ENCODE results near the gene BBC3. TPM values are rescaled to one million over a fixed set of nuclear protein-coding genes. Genes with fewer than 3 reads are reported as not detected.

The BBC3 gene
- total RNA-seq, 1 donor from 2014 or later: 12.2 TPM

DNA sequence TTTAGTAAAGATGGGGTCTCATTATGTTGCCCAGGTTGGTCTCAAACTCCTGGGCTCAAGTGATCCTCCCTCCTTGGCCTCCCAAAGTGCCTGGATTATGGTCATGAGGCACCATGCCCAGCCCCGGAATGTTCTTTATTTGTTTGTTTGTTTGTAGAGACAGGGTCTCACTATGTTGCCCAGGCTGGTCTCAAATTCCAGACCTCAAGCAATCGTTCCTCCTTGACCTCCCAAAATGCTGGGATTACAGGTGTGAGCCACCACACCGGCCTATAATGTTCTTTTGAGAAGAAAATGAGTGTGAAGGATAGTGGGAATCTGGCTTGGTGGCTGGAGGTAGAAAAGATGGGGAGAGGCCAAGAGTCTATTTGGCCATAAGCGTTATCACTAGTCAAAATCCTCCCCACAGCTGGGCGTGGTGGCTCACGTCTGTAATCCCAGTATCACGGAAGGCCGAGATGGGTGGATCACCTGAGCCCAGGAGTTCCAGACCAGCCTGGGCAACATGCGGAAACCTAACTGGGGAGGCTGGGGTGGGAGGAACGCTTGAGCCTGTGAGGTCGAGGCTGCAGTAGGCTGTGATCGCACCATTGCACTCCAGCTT is 5.2 kb upstream of the BBC3 start:
- FAIRE-seq (no peak), DNase-seq (ENCODE audit: low spot score in 2 of 2) (no peak)

DNA sequence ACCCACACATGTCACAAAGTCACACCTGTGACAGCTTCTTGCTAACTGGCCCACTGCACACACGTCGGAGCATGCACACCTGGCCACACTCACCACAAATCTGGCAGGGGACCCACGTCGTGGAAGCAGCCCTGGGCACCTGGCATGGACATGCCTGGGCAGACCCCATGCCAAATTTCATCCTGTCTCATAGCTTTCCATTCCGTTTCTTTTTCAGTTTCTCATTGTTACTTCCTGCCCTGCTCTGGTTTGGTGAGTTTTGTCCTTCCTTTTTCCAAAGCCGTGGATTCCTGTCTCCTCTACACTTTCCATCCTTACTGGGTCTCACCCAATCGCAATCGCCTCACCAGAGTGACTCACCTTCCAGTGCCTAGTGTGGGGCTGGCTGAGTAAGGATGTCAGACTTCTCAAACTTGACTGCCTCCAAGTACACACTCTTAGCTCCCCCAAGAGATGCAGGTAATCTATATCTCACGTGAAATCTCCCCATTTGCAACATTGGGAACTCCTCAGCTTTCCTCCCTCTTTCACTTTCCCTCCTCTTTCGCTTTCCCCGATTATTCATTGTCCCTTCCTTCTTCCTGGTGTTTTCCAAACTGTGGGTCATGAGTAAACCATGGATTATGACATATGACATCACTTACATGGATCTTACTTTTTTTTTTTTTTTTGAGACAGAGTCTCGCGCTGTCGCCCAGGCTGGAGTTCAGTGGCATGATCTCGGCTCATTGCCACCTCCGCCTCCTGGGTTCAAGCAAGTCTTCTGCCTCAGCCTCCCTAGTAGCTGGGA is 1.6 kb upstream of the BBC3 start:
- DNase-seq (ENCODE audit: low spot score in 2 of 2) (peak in 1 of 2 donors; percentile 15), FAIRE-seq (no peak)

- peak; percentile 91 for DNase-seq (ENCODE audit: low spot score in 2 of 2)
- FAIRE-seq: no peak
Measured at GRCh38 chr19:47231215-47232054, 436 bp upstream of the BBC3 start.

- FAIRE-seq (no peak), DNase-seq (ENCODE audit: low spot score in 2 of 2) (peak; percentile 63 to 70)
Measured at GRCh38 chr19:47230054-47230920, 712 bp downstream of the BBC3 start.

- no peak for FAIRE-seq
Measured at GRCh38 chr19:47229676-47230053, 1.3 kb downstream of the BBC3 start.

GRCh38 chr19:47228937-47229675 is 1.9 kb downstream of the BBC3 start:
- FAIRE-seq (no peak), DNase-seq (ENCODE audit: low spot score in 2 of 2) (peak in 1 of 2 donors; percentile 31)

More at GRCh38 chr19:47229676-47230053, 1.3 kb downstream of the BBC3 start:
- peak in 1 of 2 donors; percentile 40 for DNase-seq (ENCODE audit: low spot score in 2 of 2)

- FAIRE-seq: no peak
- DNase-seq (ENCODE audit: low spot score in 2 of 2): peak in 1 of 2 donors; percentile 41
Measured at GRCh38 chr19:47228168-47228936, 2.6 kb downstream of the BBC3 start.

DNA sequence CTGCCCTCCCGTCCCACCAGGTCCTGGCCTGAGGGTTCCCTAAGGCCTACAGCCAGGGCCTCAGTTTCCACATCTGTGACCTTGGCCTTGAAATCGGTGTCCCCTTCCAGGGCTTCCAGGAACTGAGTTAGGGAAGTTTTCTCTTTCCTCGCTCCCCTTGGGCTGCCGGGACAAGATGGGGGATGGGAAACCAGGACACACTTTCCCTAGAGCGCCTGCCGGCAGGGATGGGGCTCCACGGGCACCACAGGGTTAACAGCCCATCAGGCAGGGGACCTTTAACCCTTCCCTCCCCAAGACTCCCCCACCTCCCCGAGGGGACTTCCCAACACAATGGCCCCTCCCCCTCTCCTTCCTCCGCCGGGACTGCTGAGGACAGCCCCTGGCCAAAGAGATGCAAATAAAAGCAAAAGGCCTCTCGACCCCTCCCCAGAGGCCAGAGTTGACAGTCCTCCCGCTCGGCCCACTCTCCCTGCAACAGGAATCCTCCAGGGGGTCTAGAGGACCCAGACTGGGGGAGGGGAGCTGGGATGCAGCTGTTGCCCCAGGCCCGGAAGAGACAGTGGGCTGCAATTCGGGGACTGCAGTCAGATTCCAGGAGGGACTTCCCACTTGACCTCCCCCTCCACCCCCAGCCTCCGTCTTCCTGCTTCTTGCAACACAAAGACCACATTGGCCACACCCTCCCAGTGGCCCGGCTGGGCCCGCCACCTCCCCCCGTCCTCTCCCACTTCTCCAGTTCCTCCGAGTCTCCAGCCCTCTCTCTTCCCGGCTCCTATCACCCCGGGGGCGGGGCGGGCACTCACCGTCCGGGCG is 3.4 kb downstream of the BBC3 start:
- DNase-seq (ENCODE audit: low spot score in 2 of 2): peak in 1 of 2 donors; percentile 58
- no peak for FAIRE-seq

- FAIRE-seq (no peak), DNase-seq (ENCODE audit: low spot score in 2 of 2) (peak in 1 of 2 donors; percentile 55)
Measured at GRCh38 chr19:47226426-47227351, 4.3 kb downstream of the BBC3 start.

DNA sequence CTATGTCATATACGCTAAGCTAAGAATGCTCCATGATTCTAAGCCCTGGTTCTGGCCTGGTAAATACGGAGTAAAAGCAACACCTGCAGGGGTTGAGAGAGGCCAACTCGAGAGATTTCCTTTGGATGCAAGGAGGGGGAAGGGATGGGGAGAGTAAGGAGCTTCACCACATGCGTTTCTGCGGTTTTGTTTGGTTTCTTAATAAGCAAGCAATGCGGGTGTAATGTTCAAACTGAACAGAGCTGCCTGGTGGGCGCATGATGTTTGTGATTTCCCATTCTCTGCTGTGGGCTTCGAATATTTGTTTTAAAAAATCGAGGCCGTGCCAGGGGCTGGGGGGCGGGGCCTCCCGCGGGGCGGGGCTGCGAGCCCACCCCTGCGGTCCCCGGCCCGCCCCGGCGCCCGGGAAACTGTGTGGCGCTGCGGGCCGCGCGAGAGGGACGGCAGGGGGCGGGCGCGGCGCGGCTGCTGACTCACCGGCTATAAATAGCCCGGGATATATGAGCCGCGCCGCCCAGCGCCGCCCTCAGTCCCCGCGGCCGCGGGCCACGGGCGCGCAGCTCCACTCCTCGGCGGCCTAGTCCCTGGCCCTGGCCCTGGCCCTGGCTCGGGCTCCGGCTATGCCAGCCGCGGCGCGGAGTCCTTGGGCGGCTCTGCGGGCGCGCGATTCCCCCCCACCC is 5.1 kb downstream of the BBC3 start:
- FAIRE-seq: no peak
- DNase-seq (ENCODE audit: low spot score in 2 of 2): peak; percentile 99 to 100

DNA sequence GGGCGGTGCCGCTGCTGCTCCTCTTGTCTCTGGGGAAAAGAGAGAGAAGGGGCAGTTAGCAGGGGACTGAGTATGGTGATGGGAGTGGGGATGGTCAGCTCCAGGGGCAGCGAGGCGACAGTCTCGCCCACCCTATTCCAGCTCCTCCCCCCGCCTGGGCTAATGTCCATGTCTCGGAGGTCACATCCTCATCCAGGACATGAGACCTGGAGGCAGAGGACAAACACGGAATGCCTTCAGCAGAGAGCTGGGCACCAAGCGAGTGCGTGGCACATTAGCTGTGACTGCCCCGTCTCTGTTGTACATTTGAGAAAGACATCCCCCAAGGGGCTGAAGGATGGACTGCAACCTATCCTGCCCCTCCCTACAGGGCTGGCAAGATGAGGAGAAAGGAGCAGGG is 9.1 kb downstream of the BBC3 start:
- FAIRE-seq (no peak), DNase-seq (ENCODE audit: low spot score in 2 of 2) (no peak)

DNA sequence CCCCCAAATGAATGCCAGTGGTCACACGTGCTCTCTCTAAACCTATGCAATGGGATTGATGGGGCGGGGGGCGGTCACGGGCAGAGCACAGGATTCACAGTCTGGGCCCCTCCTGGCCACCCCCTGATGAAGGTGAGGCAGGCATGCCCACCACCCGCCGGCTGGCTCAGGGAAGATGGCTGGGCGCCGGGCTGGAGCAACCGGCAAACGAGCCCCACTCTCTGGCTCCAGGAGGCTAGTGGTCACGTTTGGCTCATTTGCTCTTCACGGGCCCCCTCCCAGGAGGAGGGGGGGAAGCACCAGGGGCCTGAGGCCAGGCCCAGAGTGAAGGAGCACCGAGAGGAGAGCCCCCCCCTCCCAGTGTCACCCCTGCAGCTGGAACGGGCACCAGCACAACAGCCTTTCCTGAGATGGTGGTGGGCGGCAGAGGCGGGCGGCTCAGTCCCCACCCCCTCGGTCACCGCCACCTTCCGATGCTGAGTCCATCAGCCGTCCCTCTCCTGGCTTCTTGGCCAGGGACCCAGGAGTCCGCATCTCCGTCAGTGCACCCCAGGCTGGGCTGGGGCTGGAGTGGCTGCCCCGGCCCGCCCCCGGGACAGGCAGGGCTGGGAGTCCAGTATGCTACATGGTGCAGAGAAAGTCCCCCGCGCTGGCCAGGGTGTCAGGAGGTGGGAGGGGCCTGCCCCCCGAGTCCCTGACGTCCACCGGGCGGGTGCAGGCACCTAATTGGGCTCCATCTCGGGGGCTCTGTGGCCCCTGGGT is 9.7 kb downstream of the BBC3 start:
- no peak for FAIRE-seq
- DNase-seq (ENCODE audit: low spot score in 2 of 2): no peak

- DNase-seq (ENCODE audit: low spot score in 2 of 2): no peak
- FAIRE-seq: no peak
Measured at GRCh38 chr19:47215581-47215980, 15.4 kb downstream of the BBC3 start.

GRCh38 chr19:47210689-47211316 is 20.2 kb downstream of the BBC3 start:
- FAIRE-seq: no peak
- peak; percentile 50 to 72 for DNase-seq (ENCODE audit: low spot score in 2 of 2)

- FAIRE-seq: no peak
Measured at GRCh38 chr19:47210180-47210490, 20.9 kb downstream of the BBC3 start.

More at GRCh38 chr19:47210180-47210490, 20.9 kb downstream of the BBC3 start:
- no peak for DNase-seq (ENCODE audit: low spot score in 2 of 2)
